Mesothelial cell of epicardium (in vitro differentiated cells): Measurements from ENCODE around the gene TMEM132D. TPM values are rescaled to one million over a fixed set of nuclear protein-coding genes. Genes with fewer than 3 reads are reported as not detected.

ENCODE experiments used
- DNase-seq, 2 experiments: peaks; one replicate each; pipeline ENCODE4 v3.0.0; 2021; ENCODE audit warnings: low spot score in 2 of 2; ENCODE audit not compliant: unreplicated experiment in 2 of 2
- H3K27ac Mint-ChIP-seq: 2 replicates; pipeline ENCODE4 v1.8.0; 2021; ENCODE audit warnings: mixed read lengths
- H3K27me3 Mint-ChIP-seq: 2 replicates; pipeline ENCODE4 v1.8.0; 2021; ENCODE audit warnings: low read depth, mixed read lengths
- H3K36me3 Mint-ChIP-seq: 2 replicates; pipeline ENCODE4 v1.8.0; 2021; ENCODE audit warnings: mixed read lengths
- H3K4me1 Mint-ChIP-seq: 2 replicates; pipeline ENCODE4 v1.8.0; 2021; ENCODE audit warnings: mixed read lengths
- H3K4me3 Mint-ChIP-seq: 2 replicates; pipeline ENCODE4 v1.8.0; 2021; ENCODE audit warnings: mild to moderate bottlenecking, moderate library complexity, mixed read lengths
- H3K9me3 Mint-ChIP-seq: 2 replicates; pipeline ENCODE4 v1.8.0; 2021; ENCODE audit warnings: mixed read lengths
- CTCF ChIP-seq: fragments of 200-600 bp; sonication (generic); IDR thresholded peaks from one replicate; pipeline ENCODE4 v1.5.0; 2021; ENCODE audit warnings: antibody characterized with exemption; ENCODE audit not compliant: unreplicated experiment
- total RNA-seq: library from RNA; stranded (reverse); gene quantifications from 3 replicates; pipeline ENCODE4 v1.2.1, GENCODE V29; 2021

The TMEM132D gene
- total RNA-seq, 1 donor from 2014 or later: 0.07 TPM

- TF ChIP-seq CTCF: no peak
Observed at GRCh38 chr12:129871991-129872972, 31.5 kb downstream of the TMEM132D start.

DNA sequence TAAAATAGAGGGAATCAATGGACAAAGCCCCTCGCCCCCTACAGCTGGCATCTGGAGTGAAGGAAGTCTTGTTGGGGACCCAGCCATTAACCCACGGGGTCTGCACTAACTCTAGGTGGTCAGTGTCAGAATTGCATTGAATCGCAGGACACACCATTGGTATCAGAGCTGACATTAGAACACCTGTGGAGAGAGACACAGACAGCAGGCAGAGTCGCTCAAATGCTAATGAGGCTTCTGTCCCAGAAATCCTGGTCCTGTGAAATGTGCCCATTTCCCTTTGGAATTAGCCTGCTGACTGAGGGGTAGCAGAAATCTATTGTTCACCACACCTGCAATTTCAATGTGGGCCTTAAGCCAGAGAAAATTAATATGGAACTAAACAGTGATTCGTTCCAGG is 33.0 kb downstream of the TMEM132D start:
- Mint-ChIP-seq H3K27me3 (peaks cover 49% of the 10 kb centered on the region), H3K4me1 (no peaks in the 10 kb centered on the region), H3K36me3 (no peaks in the 10 kb centered on the region), H3K27ac (no peak overlapping the region), H3K9me3 (peaks cover 6% of the 10 kb centered on the region), H3K4me3 (no peak overlapping the region)
- TF ChIP-seq CTCF: no peak
- no peak for DNase-seq

More at GRCh38 chr12:129871991-129872972, 31.5 kb downstream of the TMEM132D start:
- Mint-ChIP-seq H3K9me3 (peaks cover 5% of the 10 kb centered on the region), H3K27ac (no peak overlapping the region), H3K27me3 (peaks cover 53% of the 10 kb centered on the region), H3K4me1 (no peaks in the 10 kb centered on the region), H3K36me3 (no peaks in the 10 kb centered on the region), H3K4me3 (no peak overlapping the region)
- no peak for DNase-seq

DNA sequence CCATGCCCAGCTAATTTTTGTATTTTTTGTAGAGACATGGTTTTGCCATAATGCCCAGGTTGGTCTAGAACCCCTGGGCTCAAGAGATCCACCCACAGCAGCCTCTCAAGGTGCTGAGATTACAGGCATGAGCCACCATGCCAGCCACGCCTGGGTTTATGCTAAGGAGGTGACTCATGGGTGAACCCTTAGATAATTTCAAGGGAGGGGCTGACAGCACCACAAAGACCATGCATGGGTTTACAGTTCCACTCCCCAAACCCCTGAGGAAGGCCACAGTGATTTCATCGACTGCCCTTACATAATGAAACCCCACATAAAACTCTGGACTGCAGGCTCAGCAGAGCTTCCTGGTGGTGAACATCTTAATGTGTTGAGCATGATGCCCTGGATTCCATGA is 33.7 kb downstream of the TMEM132D start:
- Mint-ChIP-seq H3K4me1 (no peaks in the 10 kb centered on the region), H3K36me3 (no peaks in the 10 kb centered on the region), H3K4me3 (no peak overlapping the region), H3K27me3 (peaks cover 49% of the 10 kb centered on the region), H3K27ac (no peak overlapping the region), H3K9me3 (peaks cover 12% of the 10 kb centered on the region)
- DNase-seq: no peak
- TF ChIP-seq CTCF: no peak

GRCh38 chr12:129868575-129868974 is 35.2 kb downstream of the TMEM132D start:
- no peak overlapping the region for H3K4me3 Mint-ChIP-seq
- no peak for TF ChIP-seq CTCF
- no peaks in the 10 kb centered on the region for H3K4me1 Mint-ChIP-seq
- no peak overlapping the region for H3K27ac Mint-ChIP-seq
- no peaks in the 10 kb centered on the region for H3K36me3 Mint-ChIP-seq
- DNase-seq: no peak
- H3K27me3 Mint-ChIP-seq: peaks cover 45% of the 10 kb centered on the region
- peaks cover 22% of the 10 kb centered on the region for H3K9me3 Mint-ChIP-seq

DNA sequence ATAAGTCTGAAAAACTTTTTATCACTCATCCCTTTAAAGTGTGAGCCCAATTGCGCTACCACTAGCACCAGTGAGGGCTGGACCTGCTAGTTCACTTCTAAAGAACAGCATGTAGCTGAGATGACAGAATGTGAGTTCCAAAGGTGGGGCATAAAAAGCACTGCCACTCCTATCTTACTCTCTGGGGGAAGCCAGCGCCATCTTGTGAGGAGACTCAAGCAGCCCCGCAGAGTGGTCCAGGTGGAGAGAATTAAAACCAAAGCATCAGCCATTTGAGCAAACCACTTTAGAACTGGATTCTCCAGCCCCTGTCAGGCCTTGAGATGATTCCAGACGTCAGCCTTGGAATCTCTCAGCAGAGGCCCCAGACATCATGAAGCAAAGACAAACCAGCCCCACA is 39.9 kb downstream of the TMEM132D start:
- H3K4me1 Mint-ChIP-seq: no peaks in the 10 kb centered on the region
- H3K36me3 Mint-ChIP-seq: no peaks in the 10 kb centered on the region
- TF ChIP-seq CTCF: no peak
- no peak overlapping the region for H3K4me3 Mint-ChIP-seq
- H3K27me3 Mint-ChIP-seq: peaks cover 4% of the 10 kb centered on the region
- peaks cover 22% of the 10 kb centered on the region for H3K9me3 Mint-ChIP-seq
- no peak for DNase-seq
- H3K27ac Mint-ChIP-seq: no peak overlapping the region
